Caco-2 (cell line): ENCODE results near the gene TMEM132A. TPM values are rescaled to one million over a fixed set of nuclear protein-coding genes. Genes with fewer than 3 reads are reported as not detected.

Experiments used
- BruUV-seq: library from RNA; stranded (reverse); fragments of 400-500 nt; replicated peaks from 2 replicates; lab custom pipeline; 2021; lab: Mats Ljungman, UMichigan
- CTCF ChIA-PET: fragments of 300-600 bp; sonication (Branson Sonifier 250); formaldehyde crosslinking; loops from one replicate; lab custom pipeline; 2022; ENCODE audit warnings: antibody characterized with exemption; lab: Charles Lee
- POLR2A ChIA-PET: fragments of 300-600 bp; sonication (Branson Sonifier 250); formaldehyde crosslinking; loops from one replicate; lab custom pipeline; 2022; ENCODE audit warnings: antibody characterized with exemption; lab: Charles Lee
- DNase-seq, 2 experiments: peaks; one replicate each; pipeline versions ENCODE4 v3.0.0 to v3.0.0-alpha.2; 2020 to 2022
- H3K27me3 ChIP-seq: replicated peaks from 2 replicates; pipeline ENCODE4 v1.6.0; 2011; ENCODE audit warnings: low read length; ENCODE audit not compliant: control insufficient read depth, insufficient read depth
- H3K36me3 ChIP-seq: 2 replicates; pipeline ENCODE4 v1.5.1; 2011; ENCODE audit warnings: low read length; ENCODE audit not compliant: control insufficient read depth, insufficient read depth
- H3K4me1 ChIP-seq: fragments of 250-450 bp; sonication (Bioruptor Pico); 2 replicates; pipeline ENCODE4 v1.5.1; 2020; ENCODE audit warnings: mild to moderate bottlenecking
- H3K4me3 ChIP-seq: 2 replicates; pipeline ENCODE4 v1.5.1; 2011; ENCODE audit warnings: low read depth, mild to moderate bottlenecking, control low read depth, low read length
- H3K9me3 ChIP-seq: fragments of 250-450 bp; sonication (Bioruptor Pico); 2 replicates; pipeline ENCODE4 v1.5.1; 2020; ENCODE audit warnings: mild to moderate bottlenecking, moderate library complexity
- H3K27ac Mint-ChIP-seq: one replicate; pipeline ENCODE4 v1.8.0; 2022; ENCODE audit warnings: mixed read lengths; ENCODE audit not compliant: unreplicated experiment
- H3K27me3 Mint-ChIP-seq: one replicate; pipeline ENCODE4 v1.8.0; 2022; ENCODE audit warnings: mixed read lengths; ENCODE audit not compliant: insufficient read depth, unreplicated experiment
- H3K36me3 Mint-ChIP-seq: one replicate; pipeline ENCODE4 v1.8.0; 2022; ENCODE audit warnings: mild to moderate bottlenecking, mixed read lengths; ENCODE audit not compliant: insufficient read depth, unreplicated experiment
- H3K4me1 Mint-ChIP-seq: one replicate; pipeline ENCODE4 v1.8.0; 2022; ENCODE audit warnings: low read depth, mixed read lengths; ENCODE audit not compliant: unreplicated experiment
- H3K4me3 Mint-ChIP-seq: one replicate; pipeline ENCODE4 v1.8.0; 2022; ENCODE audit warnings: mild to moderate bottlenecking, moderate library complexity, mixed read lengths; ENCODE audit not compliant: unreplicated experiment
- H3K9me3 Mint-ChIP-seq: one replicate; pipeline ENCODE4 v1.8.0; 2022; ENCODE audit warnings: mixed read lengths; ENCODE audit not compliant: unreplicated experiment
- CTCF ChIP-seq, 2 experiments: fragments of 200-600 bp in 1 of 2; IDR thresholded peaks; 1 replicate in 1 of 2; 2 replicates in 1 of 2; pipeline versions ENCODE4 v1.5.1 to v1.8.0; 2011 to 2022; ENCODE audit warnings: antibody characterized with exemption in 1 of 2, control low read depth in 1 of 2, inconsistent platforms in 1 of 2, low read depth in 1 of 2, low read length in 1 of 2, mild to moderate bottlenecking in 1 of 2, moderate library complexity in 1 of 2; ENCODE audit not compliant: insufficient read depth in 1 of 2, severe bottlenecking in 1 of 2, unreplicated experiment in 1 of 2
- intact Hi-C: fragments of 100-400 bp; cut with micrococcal nuclease; formaldehyde crosslinking; loops from one replicate; pipeline ENCODE4 v1.10.0; 2022; ENCODE audit not compliant: unreplicated experiment
- total RNA-seq: library from RNA; stranded (reverse); gene quantifications from 2 replicates; pipeline ENCODE4 v1.2.3, GENCODE V29; 2022

Gene TMEM132A
- total RNA-seq, 1 experiment from 2014 or later = 97.3 TPM

DNA sequence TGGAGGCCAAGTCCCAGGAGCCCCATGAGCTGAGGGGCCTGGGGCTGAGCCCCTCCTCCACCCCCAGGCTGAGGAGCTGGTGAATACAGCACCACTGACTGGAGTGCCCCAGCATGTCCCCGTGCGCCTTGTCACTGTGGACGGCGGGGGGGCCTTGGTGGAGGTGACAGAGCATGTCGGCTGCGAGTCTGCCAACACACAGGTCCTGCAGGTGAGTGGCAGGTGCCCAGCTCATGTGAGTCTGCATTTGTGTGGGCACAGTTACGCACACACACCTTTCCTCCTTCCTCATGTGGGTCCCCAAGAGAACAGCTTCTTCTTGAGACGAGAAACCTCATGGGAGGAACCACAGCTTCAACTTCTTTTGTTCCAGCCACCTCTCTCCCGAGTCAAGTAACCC is 7.7 kb downstream of the TMEM132A start:
- H3K4me3 ChIP-seq = no peak overlapping the region
- no TSS peak for BruUV-seq

GRCh38 chr11:60932605-60933356 is 8.5 kb downstream of the TMEM132A start:
- Histone ChIP-seq H3K4me1 (no peaks in the 10 kb centered on the region), H3K4me3 (no peak overlapping the region), H3K27me3 (no peaks in the 10 kb centered on the region), H3K36me3 (peaks cover 3% of the 10 kb centered on the region), H3K9me3 (no peaks in the 10 kb centered on the region)
- ChIA-PET CTCF (no interaction called here), POLR2A (interaction anchor here (1.0 kb wide), 1 partner anchor 19 kb away, joined by 3 read pairs; the partner anchor contains the start of gene TMEM109)
- Mint-ChIP-seq H3K36me3 (peaks cover 24% of the 10 kb centered on the region), H3K9me3 (no peaks in the 10 kb centered on the region), H3K4me3 (no peak overlapping the region), H3K27me3 (no peaks in the 10 kb centered on the region), H3K4me1 (no peaks in the 10 kb centered on the region), H3K27ac (no peak overlapping the region)
- peak in 1 of 2 experiments; percentile 62 for DNase-seq
- intact Hi-C loops = no loop called here
- no peak for TF ChIP-seq CTCF (IDR thresholded peaks at IDR 0.05; ENCODE audit: insufficient read depth in 1 of 2, low read depth in 1 of 2, low read length in 1 of 2, severe bottlenecking in 1 of 2, unreplicated experiment in 1 of 2)
- BruUV-seq = no TSS peak

More for the DNA sequence above, 7.7 kb downstream of the TMEM132A start:
- no peaks in the 10 kb centered on the region for H3K9me3 ChIP-seq
- no peak for TF ChIP-seq CTCF (IDR thresholded peaks at IDR 0.05; ENCODE audit: insufficient read depth in 1 of 2, low read depth in 1 of 2, low read length in 1 of 2, severe bottlenecking in 1 of 2, unreplicated experiment in 1 of 2)
- DNase-seq = no peak
- Mint-ChIP-seq H3K27me3 (no peaks in the 10 kb centered on the region), H3K4me3 (no peak overlapping the region), H3K9me3 (no peaks in the 10 kb centered on the region), H3K27ac (no peak overlapping the region), H3K36me3 (peaks cover 24% of the 10 kb centered on the region), H3K4me1 (no peaks in the 10 kb centered on the region)
- no peaks in the 10 kb centered on the region for H3K27me3 ChIP-seq
- ChIA-PET CTCF (no interaction called here), POLR2A (no interaction called here)
- H3K4me1 ChIP-seq = no peaks in the 10 kb centered on the region
- H3K36me3 ChIP-seq = peaks cover 3% of the 10 kb centered on the region
- intact Hi-C loops = no loop called here

DNA sequence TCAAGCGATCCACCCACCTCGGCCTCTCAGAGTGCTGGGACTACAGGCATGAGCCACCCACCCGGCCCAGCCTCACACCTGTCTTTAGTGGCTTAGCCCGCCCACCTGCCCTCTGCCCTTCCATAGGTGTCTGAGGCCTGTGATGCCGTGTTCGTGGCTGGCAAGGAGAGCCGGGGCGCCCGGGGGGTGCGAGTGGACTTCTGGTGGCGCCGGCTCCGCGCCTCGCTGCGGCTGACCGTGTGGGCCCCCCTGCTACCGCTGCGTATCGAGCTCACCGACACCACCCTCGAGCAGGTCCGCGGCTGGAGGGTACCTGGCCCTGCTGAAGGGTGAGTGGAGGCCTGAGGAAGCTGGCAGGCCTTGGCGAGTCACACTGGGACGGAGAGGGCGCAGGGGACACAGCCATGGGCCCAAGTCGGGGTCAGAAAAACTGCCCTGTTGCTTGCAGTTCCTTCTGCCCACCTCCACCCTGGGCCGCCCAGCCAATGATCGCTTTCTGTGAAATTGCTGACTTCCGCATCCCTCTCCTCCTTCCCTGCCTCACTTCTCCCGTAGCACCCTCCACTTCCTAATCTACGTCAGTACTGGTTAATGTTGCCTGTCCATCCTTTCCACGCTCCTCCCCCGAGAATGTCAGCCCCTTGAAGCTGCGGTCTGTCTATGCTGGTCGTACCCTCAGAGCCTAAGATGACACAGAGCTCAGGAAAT is 9.3 kb downstream of the TMEM132A start:
- H3K36me3 ChIP-seq = peaks cover 3% of the 10 kb centered on the region
- no peaks in the 10 kb centered on the region for H3K4me1 Mint-ChIP-seq

More for the DNA sequence above, 9.3 kb downstream of the TMEM132A start:
- Histone ChIP-seq H3K9me3 (no peaks in the 10 kb centered on the region), H3K4me1 (no peaks in the 10 kb centered on the region), H3K27me3 (no peaks in the 10 kb centered on the region), H3K4me3 (no peak overlapping the region)
- ChIA-PET POLR2A (interaction anchor here (1.0 kb wide), 1 partner anchor 20 kb away, joined by 3 read pairs; the partner anchor contains the start of gene TMEM109), CTCF (no interaction called here)
- Mint-ChIP-seq H3K36me3 (peaks cover 24% of the 10 kb centered on the region), H3K27ac (no peak overlapping the region), H3K27me3 (no peaks in the 10 kb centered on the region), H3K4me3 (no peak overlapping the region), H3K9me3 (no peaks in the 10 kb centered on the region)
- DNase-seq = no peak
- intact Hi-C loops = no loop called here
- no TSS peak for BruUV-seq
- TF ChIP-seq CTCF (IDR thresholded peaks at IDR 0.05; ENCODE audit: insufficient read depth in 1 of 2, low read depth in 1 of 2, low read length in 1 of 2, severe bottlenecking in 1 of 2, unreplicated experiment in 1 of 2) = no peak
